ACHN (cell line): Measurements from ENCODE around the gene GIN1.
A peak's percentile ranks its signal among the peaks of the same experiment; 100 is the strongest.
"Not testable (repeated sequence)": the region's sequence is repeated elsewhere in the genome, so short reads cannot be mapped to it uniquely, and the experiment has no call there.

ENCODE experiments used
- DNase-seq: peaks from one replicate; pipeline ENCODE4 v3.0.0-alpha.2; 2015
- in situ Hi-C: cut with HindIII; loops from 2 replicates; pipeline ENCODE4 v1.10.0; 2017; ENCODE audit warnings: low sequenced_read_pairs, low pct_ligation_motif_present, low pct_unique_long_range_greater_than_20kb

The GIN1 gene, protein sequence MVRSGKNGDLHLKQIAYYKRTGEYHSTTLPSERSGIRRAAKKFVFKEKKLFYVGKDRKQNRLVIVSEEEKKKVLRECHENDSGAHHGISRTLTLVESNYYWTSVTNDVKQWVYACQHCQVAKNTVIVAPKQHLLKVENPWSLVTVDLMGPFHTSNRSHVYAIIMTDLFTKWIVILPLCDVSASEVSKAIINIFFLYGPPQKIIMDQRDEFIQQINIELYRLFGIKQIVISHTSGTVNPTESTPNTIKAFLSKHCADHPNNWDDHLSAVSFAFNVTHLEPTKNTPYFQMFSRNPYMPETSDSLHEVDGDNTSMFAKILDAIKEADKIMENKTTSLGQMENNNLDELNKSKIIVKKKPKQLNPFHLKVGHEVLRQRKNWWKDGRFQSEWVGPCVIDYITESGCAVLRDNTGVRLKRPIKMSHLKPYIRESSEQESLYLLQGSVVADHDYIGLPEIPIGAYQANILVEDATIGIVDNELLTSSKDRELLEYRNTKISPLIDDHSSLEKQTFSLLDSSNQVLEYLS

DNA sequence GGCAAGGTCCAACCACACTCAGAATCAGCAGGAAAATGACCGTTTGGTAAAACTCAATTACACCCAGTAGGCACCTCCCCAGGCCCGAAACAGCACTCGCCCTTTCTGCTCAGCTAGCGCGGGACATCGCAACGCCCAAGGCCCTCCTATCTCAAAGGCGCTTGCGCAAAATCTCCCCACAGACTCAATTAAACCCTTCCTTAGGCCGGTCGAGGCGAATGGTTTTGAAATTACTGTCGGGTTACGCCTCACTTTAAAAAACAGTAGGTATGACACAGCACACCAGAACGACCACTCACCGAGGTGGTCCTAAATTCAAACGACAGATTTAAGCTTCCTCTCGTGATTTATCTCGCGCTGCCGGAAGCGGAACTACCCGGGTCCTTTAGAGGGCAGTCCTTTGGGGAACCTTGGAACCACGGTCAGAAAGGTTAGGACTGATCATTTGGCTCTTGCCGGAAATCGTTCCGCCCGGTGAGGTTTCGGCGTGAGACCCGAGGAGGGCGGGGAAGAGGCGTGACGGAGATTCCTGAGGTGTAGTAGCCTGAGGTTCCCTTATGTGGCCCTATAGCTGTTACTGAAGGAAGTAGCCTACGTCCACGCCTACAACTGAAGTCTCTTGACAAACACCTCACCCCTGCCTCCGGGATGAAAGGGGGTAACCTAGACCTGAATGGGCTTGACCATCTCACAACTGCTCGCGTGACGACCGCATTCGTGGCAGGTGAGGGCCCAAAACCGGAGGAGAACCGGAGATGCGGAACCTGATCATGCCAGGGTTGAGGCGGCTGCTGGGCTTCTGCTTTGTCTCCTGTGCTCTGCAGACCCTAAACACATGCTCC lies at the start of gene GIN1, which contains the start of gene PPIP5K2:
Gene GIN1, minus strand, starts transcription at position 374 of the 842 bp plus-strand sequence. CDS start 11,431 bp downstream, outside the sequence.
Gene PPIP5K2, plus strand, starts transcription at position 537 of the 842 bp plus-strand sequence. CDS start 9,289 bp downstream, outside the sequence.
- in situ Hi-C loops = no loop called here
- DNase-seq = peak; percentile 97

DNA sequence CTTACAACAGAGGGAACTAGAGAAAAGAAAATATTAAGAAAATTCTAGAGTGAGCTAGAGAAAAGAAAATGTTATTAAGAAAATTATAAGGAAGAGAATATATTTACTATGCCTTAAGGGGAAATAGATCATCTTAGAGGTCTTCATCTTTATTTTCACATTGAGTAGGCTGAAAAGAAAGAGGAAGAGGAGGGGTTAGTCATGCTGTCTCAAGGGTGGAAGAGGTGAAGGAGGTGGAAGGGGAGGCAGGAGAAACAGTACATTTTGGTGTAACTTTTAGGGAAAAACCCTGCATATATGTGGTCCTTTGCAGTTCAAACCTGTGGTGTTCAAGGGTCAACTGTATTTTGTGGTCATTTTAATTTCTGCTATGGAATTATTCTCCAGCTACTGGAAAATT lies 46.8 kb upstream of the GIN1 start:
- no peak for DNase-seq
- in situ Hi-C loops = no loop called here

DNA sequence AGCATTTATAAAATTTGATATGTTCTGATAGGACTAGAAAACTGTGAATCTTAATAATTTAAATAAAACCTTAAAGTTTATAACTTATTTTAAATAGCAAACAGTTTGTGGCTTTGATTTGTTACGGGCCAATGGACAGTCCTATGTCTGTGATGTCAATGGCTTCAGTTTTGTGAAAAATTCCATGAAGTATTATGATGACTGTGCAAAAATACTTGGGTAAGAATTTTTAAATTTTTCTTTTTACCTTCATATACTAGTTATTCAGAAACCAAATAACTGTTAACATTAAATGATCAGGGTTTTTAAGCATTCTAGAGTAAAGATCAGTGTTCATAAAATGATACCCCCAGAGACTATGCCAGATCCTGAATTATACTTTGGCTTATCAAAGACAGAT lies 31.2 kb upstream of the GIN1 start:
- in situ Hi-C loops = no loop called here
- DNase-seq = no peak

DNA sequence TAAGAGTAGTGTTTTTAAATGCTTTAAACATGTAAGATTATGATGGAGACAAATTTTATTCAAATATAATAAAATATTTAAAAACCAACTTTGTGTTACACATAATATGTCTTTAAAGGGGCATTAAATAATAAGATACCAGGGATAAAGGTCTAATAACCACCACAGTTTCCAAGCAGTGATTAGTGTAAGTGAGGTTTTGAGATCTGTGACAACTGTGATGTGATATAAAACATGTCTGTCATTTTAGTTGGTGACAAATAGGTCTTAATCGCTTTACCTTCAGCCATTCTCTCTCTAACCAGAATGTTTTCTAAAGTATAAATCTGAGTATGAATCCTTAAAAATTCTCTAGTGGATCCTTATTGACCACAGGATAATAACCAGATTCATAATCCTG lies 28.3 kb upstream of the GIN1 start:
- DNase-seq = no peak
- in situ Hi-C loops = no loop called here

DNA sequence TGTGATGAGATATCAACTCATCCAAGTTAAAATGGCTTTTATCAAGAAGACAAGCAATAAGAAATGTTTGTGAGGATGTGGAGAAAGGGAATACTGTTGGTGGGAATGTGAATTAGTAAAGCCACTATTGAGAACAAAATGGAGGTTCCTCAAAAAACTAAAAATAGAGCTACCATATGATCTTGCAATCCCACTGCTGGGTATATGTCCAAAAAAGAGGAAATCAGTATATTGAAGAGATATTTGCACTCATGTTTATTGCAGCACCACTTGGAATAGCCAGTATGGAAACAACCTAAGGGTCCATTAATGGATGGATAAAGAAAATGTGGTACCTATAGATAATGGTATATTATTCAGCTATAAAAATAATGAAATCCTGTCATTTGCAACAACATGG lies 25.3 kb upstream of the GIN1 start:
- no peak for DNase-seq
- in situ Hi-C loops = no loop called here

DNA sequence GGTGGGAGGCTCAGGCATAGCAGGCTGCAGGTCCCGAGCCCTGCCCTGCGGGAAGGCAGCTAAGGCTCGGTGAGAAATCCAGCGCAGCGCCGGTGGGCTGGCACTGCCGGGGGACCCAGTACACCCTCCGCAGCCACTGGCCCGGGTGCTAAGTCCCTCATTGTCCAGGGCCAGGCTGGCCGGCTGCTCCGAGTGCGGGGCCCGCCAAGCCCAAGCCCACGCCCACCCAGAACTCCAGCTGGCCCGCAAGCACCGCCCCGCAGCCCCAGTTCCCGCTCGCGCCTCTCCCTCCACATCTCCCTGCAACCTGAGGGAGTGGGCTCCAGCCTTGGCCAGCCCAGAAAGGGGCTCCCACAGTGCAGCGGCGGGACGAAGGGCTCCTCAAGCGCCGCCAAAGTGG lies 22.2 kb upstream of the GIN1 start:
- in situ Hi-C loops, DNase-seq: not testable (repeated sequence)

DNA sequence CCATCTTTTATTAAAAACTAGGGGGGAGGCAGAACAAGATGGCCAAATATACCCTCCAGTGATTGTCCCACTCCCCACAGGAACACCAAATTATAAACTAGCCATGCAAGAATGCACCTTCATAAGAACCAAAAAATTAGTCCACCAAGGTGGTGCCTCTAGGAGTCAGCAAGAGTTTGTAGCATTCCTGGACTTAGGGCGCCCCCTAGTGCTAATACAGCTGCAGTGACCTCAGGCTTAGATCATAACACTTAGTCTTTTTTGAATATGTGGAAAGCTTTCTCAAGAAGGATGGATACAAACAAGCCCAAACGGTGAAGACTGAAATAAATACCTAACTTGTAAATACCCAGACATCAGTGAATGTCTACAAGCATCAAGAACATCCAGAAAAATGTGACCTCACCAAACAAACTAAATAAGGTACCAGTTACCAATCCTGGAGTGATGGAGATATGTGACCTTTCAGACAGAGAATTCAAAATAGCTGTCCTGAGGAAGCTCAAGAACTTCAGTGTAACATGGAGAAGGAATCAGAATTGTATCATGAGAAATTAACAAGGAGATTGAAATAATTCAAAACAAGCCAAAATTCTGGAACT lies 19.4 kb upstream of the GIN1 start:
- peak; percentile 74 for DNase-seq
- in situ Hi-C loops = no loop called here

DNA sequence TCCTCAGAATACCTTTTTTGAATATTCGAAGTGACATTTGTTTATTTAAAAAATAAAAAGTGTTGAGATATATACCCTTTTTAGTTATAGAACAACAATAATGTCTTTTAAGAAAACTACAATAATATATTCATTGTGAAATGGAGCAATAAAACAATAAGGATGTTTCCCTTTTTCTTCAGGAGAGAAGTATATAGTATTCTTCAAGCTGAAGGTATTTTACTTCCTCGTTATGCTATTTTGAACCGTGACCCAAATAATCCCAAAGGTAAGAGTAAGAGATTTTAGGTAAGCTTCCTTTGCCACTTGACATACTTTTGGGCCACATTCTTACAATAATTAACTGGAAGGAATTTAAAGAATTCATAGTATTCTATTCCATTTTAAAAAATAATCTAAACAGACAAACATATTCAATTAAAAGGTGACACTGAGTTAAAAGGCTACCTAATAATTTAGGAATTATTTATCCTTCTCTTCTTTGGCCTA lies 18.3 kb upstream of the GIN1 start:
- in situ Hi-C loops = no loop called here

DNA sequence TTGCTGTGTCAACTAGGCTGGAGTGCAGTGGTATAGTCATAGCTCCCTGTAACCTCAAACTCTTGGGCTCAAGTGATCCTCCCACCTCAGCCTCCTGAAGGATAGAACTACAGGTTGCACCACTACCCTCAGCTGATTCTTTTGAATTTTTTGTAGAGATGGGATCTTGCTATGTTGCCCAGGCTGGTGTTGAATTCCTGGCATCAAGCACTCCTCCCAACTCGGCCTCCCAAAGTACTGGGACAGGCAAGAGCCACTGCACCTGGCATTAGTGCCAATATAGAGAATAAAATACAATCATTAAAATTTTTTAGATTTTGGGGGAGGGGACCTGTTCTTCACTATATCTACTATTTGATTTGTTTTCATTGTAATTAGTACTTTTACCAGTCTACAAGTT lies 15.5 kb upstream of the GIN1 start:
- in situ Hi-C loops = no loop called here
- no peak for DNase-seq

More for the DNA sequence above, 18.3 kb upstream of the GIN1 start:
- DNase-seq = peak; percentile 36

DNA sequence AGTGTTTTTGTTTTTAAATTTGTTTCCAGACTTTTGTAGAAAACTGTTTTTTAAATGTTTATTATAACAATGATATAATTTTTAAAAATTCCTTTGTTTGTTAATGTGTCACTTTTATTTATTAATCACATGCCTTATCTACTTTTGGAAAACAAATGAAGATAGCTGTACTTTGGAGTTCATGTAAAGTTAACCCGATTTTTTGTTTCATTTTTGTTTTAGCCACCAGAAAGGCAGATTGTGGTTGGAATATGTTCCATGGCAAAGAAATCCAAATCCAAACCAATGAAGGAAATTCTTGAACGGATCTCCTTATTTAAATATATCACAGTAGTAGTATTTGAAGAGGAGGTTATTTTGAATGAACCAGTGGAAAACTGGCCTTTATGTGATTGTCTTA lies 13.3 kb upstream of the GIN1 start:
- no peak for DNase-seq
- in situ Hi-C loops = no loop called here

DNA sequence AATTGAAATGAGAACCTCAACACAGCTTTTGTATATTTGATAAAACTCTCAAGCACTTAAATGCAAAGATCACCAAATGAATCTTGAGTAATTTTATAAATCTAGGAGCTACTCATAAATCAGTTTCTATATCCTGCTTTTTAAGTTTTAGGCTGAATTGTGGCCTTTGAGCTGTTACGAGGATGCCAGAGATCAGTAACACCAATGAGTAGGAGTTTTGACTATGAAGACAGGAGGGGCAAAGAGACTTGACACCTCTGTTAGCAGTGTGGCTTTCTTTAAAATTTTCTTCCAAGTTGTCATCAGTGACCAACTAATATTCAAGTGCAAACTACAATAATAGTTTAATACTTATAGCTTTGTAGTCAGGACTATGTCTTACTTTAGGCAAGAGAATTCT lies 12.7 kb upstream of the GIN1 start:
- in situ Hi-C loops = no loop called here
- DNase-seq = no peak

DNA sequence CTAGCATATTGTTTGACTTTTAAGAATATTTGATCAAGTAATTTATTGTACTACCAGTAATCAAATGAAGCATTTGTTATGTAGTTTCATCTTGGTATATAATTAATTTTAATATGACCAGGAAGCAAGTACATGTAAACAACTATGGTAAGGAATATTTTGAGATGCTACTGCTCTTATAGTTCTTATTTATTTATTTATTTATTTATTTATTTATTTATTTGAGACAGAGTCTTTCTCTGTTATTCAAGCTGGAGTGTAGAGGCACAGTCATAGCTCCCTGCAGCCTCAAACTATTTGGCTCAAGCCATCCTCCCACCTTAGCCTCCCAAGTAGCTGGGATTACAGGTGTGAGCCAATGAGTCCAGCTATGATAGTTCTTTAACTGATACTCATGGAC lies 8.3 kb upstream of the GIN1 start:
- no peak for DNase-seq
- in situ Hi-C loops = no loop called here

DNA sequence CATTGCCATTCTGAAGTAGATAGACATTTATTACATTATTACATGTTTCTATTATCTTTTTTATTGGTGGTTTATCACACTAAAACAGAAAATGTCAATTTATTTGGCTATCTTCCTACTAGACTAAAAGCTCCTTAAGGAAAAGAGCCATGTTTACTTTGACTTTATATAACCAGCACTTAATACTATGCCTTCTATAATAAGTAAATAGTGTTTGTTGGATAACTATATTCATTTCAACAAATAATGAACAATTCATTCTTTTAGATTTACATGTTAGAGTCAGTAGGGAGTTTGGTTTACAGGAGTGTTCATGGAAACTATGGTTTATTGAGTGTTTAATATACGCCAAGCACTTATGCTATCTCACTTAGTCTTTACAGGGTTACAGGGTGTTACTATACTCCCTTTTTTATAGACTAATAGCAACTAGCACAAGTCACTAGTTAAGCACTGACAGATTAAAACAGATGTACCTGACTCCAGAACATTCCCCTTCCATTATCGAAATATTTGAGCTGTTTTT lies 7.4 kb upstream of the GIN1 start:
- no peak for DNase-seq

DNA sequence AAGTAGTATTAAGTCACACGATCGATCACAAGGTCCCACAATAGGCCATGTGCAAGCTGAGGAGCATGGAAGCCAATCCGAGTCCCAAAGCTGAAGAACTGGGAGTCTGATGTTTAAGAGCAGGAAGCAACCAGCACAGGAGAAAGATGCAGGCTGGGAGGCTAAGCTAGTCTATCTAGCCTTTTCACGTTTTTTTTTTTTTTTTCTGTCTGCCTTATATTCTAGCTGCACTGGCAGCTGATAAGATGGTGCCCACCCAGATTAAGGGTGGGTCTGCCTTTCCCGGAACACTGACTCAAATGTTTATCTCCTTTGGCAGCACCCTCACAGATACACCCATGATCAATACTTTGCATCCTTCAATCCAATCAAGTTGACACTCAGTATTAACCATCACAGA lies 6.6 kb upstream of the GIN1 start:
- DNase-seq = no peak

More for the DNA sequence above, 7.4 kb upstream of the GIN1 start:
- in situ Hi-C loops = no loop called here

DNA sequence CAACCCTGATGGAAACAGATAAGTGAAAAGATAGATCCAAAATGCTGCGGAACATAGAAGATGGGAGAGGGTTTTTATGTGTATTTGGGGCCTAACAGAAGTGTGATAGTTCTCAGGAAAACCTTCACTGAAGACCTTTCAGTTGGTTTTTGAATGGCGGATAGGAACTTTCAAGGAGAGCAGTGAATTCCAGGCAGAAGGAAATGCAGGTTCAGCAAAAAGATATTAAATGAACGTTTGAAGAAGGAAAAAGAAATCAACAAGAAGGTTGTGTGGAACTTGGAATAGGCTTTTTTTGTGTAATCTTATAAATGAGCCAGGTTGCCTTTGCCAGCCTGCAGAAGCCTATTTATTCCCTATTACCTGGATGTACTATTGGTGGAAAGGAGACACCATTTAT lies 2.3 kb upstream of the GIN1 start:
- in situ Hi-C loops = no loop called here

More for the DNA sequence above, 6.6 kb upstream of the GIN1 start:
- in situ Hi-C loops = no loop called here

DNA sequence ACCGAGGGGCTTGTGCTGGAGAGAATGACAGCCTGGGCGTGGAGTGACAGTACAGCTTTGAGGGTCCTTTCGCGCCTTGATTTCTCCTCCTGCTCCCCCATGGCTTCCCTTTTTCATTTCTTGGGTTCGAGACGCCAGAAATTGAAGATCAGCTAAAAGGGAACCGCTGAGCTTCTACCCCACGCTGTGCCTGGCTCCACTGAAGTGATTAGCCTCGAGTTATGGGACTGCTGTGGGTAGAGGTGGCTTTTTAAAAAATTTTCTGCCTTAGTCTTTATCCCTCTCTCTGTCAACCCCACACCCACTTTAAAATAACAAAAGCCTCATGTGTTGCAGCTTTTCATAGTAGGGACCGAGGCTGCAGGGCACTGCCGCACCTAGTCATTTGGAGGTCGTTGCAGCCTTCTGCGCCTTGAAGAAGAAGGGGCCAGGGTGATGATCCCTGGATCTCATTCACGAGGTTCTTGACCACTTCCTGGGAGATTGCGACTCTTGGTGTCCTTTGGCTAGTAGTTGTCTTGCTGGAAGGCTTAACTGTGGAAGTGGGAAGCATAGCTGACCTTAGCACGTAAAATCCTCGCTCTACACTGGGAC lies 766 bp upstream of the GIN1 start:
- in situ Hi-C loops = no loop called here

More for the DNA sequence above, 2.3 kb upstream of the GIN1 start:
- no peak for DNase-seq

DNA sequence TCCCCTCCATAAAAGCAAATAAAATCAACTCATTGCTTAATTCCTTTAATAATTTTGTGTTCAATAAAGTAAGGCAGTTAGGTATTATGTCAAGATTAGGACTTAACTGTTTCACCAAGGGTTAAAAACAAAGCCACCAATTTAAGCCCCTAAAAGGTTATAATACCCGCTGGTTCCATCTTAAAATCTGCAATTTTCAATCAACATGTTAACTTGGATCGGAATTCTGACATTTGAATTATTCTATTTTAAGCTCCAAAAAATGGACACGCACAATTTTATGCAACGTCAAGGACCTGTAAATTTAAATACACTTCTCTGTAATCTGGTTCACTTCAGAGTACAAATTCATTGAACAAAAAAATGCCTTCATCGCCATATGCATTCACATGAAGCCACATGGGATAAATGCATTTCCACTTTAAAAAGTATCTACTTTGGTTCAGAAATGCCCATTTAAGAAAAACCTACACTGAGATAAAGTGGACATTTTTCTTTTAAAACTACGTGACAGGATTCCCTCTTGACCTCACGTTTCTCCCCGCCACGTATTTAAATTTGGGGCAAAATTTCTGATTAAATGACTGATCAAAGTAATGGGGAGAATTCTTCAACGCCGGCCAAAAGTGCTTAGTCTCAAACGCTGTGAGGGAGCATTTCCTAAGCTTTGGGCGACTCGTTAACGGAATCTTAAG lies 721 bp downstream of the GIN1 start:
- in situ Hi-C loops = no loop called here
- DNase-seq = peak; percentile 33

More for the DNA sequence above, 766 bp upstream of the GIN1 start:
- peak; percentile 37 for DNase-seq
